Ovary (tissue), 9 donors: ENCODE measurements around the gene RUNX2. TPM values are rescaled to one million over a fixed set of nuclear protein-coding genes. Genes with fewer than 3 reads are reported as not detected.

ENCODE experiments used
- DNase-seq, 5 donors: peaks; one replicate each; pipeline ENCODE4 v3.0.0-alpha.2; 2019 to 2020
- H3K27ac ChIP-seq, 2 donors: fragments of 200-600 bp; one replicate each; pipeline versions ENCODE4 v1.5.1 to v1.8.0; 2019 to 2022
- H3K27me3 ChIP-seq: fragments of 200-600 bp; one replicate; pipeline ENCODE4 v1.8.0; 2022
- H3K36me3 ChIP-seq: fragments of 200-600 bp; sonication (generic); one replicate; pipeline ENCODE4 v1.5.1; 2019
- H3K4me1 ChIP-seq: one replicate; pipeline ENCODE4 v1.8.1; 2013; ENCODE audit warnings: mild to moderate bottlenecking, moderate library complexity; ENCODE audit not compliant: insufficient read depth
- H3K4me3 ChIP-seq: fragments of 200-600 bp; sonication (generic); one replicate; pipeline ENCODE4 v1.5.1; 2017
- H3K9me3 ChIP-seq, 2 donors: fragments of 200-600 bp in 1 of 2; sonication (generic) in 1 of 2; one replicate each; pipeline versions ENCODE4 v1.5.1 to v1.8.1; 2013 to 2019; ENCODE audit warnings: mild to moderate bottlenecking in 1 of 2, moderate library complexity in 1 of 2
- EP300 ChIP-seq: sonication (generic); formaldehyde crosslinking; IDR thresholded peaks from one replicate; pipeline ENCODE4 v1.6.1; 2017; ENCODE audit warnings: antibody characterized with exemption
- POLR2A ChIP-seq: fragments of 450-650 bp; IDR thresholded peaks from one replicate; pipeline ENCODE4 v1.6.1; 2017; ENCODE audit warnings: antibody characterized with exemption, mild to moderate bottlenecking, moderate library complexity
- WGBS, 3 donors: extraction: QIAGEN DNeasy Blood & Tissue Kit in 1 of 3; methylation state at CpG; one replicate each; pipeline versions ENCODE4 v1.1.5 to v1.1.7; 2013 to 2017; 5-methylcytosine and 5-hydroxymethylcytosine counted together
- intact Hi-C, 4 donors: fragments of 100-400 bp; cut with DNase I; formaldehyde crosslinking; loops; one replicate each; pipeline versions ENCODE4 v1.11.0 to v1.15.1; 2022 to 2023
- polyA plus RNA-seq, 2 donors: library from polyadenylated mRNA; stranded (reverse); fragments of 200-250 nt in 1 of 2; fragments of 350-450 nt in 1 of 2; fragmentation: Illumina TruSeq in 1 of 2; extraction: RNeasy Lipid Tissue Mini Kit (QIAGEN cat#74804) in 1 of 2; gene quantifications; one replicate each; pipeline ENCODE4 v1.2.3, GENCODE V29; 2013 to 2014
- total RNA-seq, 7 donors: library from RNA; depleted of rRNA in 2 of 7; stranded (reverse); fragments of >200 nt in 2 of 7; fragmentation: NEBNext Ultra II Directional in 3 of 7; extraction: Animal tissue kit (Norgen Biotek cat#: 25700) in 3 of 7; gene quantifications; one replicate each; pipeline versions ENCODE4 v1.1.0 to v1.2.4, GENCODE V29; 2016 to 2023
- TF ChIP-seq, protein P1 (sequence below), 3 donors: fragments of 450-650 bp in 2 of 3; fragments of 200-600 bp in 1 of 3; IDR thresholded peaks; one replicate each; pipeline versions ENCODE4 v1.5.1 to v1.8.0; 2016 to 2022; ENCODE audit warnings: antibody characterized with exemption in 3 of 3, mild to moderate bottlenecking in 1 of 3
- donor health status: DM: no; HTN: no; CAD: no; lungs with moderate emphysema.
- donor health status: DM: no; HTN: no; CAD: no.
- donor health status: Bipolar disorder and iron deficiency.
- donor health status: DM: yes; HTN: yes; CAD: no.
- donor health status: DM: no; HTN: no; CAD: no.
- donor health status: DM: yes; HTN: yes; CAD: no.

The RUNX2 gene
- total and polyA plus RNA-seq, 9 donors, result 1.1 to 25.2 (median 3.3) TPM

- TF ChIP-seq POLR2A, result no peak
- TF ChIP-seq, protein P1, sequence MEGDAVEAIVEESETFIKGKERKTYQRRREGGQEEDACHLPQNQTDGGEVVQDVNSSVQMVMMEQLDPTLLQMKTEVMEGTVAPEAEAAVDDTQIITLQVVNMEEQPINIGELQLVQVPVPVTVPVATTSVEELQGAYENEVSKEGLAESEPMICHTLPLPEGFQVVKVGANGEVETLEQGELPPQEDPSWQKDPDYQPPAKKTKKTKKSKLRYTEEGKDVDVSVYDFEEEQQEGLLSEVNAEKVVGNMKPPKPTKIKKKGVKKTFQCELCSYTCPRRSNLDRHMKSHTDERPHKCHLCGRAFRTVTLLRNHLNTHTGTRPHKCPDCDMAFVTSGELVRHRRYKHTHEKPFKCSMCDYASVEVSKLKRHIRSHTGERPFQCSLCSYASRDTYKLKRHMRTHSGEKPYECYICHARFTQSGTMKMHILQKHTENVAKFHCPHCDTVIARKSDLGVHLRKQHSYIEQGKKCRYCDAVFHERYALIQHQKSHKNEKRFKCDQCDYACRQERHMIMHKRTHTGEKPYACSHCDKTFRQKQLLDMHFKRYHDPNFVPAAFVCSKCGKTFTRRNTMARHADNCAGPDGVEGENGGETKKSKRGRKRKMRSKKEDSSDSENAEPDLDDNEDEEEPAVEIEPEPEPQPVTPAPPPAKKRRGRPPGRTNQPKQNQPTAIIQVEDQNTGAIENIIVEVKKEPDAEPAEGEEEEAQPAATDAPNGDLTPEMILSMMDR (IDR thresholded peaks at IDR 0.05), result no peak
- no peak for TF ChIP-seq EP300
- intact Hi-C loops, result no loop called here
- 83 to 96% (median 88%) methylated on average over 2 of the region's 2 CpGs for WGBS, 3 donors
These were observed 326.5 kb downstream of the RUNX2 start for GRCh38 chr6:45654673-45655072.

DNA sequence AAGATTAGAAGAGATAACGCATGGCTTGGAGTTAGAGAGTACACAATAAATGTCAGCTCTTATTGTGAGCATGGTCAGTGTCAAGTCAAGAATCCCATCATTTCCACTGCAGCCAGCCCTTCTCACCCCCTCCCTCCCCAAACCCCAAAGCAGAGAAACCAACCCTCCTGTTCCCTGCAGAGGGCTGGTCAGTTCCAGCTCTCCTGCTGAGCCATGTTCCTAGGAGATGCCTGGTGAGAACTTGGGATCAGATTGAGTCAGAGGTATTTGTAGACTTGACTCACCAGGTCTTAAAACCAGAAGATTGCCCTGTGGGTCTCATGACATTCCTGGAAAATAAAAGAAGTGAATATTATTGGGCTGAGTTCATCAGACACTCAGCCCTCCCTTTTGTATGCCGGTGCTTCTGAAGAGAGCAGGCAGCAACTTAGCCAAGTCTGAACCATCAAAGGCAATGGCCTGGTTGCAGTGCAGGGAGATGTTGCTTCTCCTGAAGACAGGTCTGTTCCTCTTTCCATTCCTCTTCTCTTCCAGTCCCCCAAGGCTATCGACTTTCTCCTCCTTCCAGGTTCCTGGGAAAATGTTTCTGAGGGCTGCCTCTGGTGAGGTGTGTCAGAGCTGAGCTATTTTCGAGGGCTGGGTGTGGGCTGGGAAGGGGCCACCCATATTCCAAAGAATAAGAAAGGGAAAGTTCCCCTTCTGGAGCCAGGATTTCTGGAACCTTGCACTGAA is 327.8 kb downstream of the RUNX2 start:
- H3K4me3 ChIP-seq, result no peak overlapping the region
- DNase-seq, result no peak
- no peaks in the 10 kb centered on the region for H3K27me3 ChIP-seq
- TF ChIP-seq, protein P1 (IDR thresholded peaks at IDR 0.05), result no peak
- TF ChIP-seq POLR2A (no peak), EP300 (no peak)
- H3K27ac ChIP-seq, result no peak overlapping the region
- H3K9me3 ChIP-seq, result no peaks in the 10 kb centered on the region
- no peaks in the 10 kb centered on the region for H3K4me1 ChIP-seq
- WGBS, 3 donors, result 65 to 80% (median 66%) methylated on average over 4 of the region's 4 CpGs
- intact Hi-C loops, result no loop called here
- H3K36me3 ChIP-seq, result no peaks in the 10 kb centered on the region

More at GRCh38 chr6:45654673-45655072, 326.5 kb downstream of the RUNX2 start:
- no peak for DNase-seq
- H3K36me3 ChIP-seq, result no peaks in the 10 kb centered on the region
- H3K4me3 ChIP-seq, result no peak overlapping the region
- H3K27me3 ChIP-seq, result no peaks in the 10 kb centered on the region
- no peaks in the 10 kb centered on the region for H3K9me3 ChIP-seq
- H3K27ac ChIP-seq, result no peak overlapping the region
- H3K4me1 ChIP-seq, result no peaks in the 10 kb centered on the region

GRCh38 chr6:45657226-45657625 is 329.1 kb downstream of the RUNX2 start:
- Histone ChIP-seq H3K4me1 (no peaks in the 10 kb centered on the region), H3K36me3 (no peaks in the 10 kb centered on the region), H3K27ac (no peak overlapping the region), H3K27me3 (no peaks in the 10 kb centered on the region), H3K4me3 (no peak overlapping the region), H3K9me3 (no peaks in the 10 kb centered on the region)
- TF ChIP-seq, protein P1 (IDR thresholded peaks at IDR 0.05), result no peak
- TF ChIP-seq POLR2A (no peak), EP300 (no peak)
- intact Hi-C loops, result no loop called here
- DNase-seq, result no peak

DNA sequence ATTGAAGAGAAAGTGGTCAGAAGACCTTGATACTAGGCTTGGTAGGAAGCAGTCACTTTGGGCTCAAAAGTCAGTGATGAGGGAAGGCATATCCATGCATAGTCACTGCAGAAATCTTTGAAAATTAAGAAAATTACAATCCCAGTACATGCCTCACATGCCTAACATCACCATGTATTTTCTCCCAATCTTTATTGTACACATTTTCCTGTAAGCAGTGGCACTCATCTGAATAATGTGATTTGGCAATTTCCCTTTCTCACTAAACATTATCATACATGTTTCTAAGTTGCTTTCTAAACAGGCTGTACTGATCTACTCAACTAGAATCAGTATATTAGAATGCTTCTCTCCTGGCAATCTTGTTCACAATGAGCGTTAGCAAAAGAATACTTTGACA is 330.3 kb downstream of the RUNX2 start:
- TF ChIP-seq EP300, result no peak
- TF ChIP-seq POLR2A, result no peak
- TF ChIP-seq, protein P1 (IDR thresholded peaks at IDR 0.05), result no peak
- H3K27me3 ChIP-seq, result no peaks in the 10 kb centered on the region
- no peaks in the 10 kb centered on the region for H3K36me3 ChIP-seq
- no peaks in the 10 kb centered on the region for H3K9me3 ChIP-seq
- intact Hi-C loops, result no loop called here
- no peak for DNase-seq
- WGBS, 3 donors, result 92 to 97% (median 94%) methylated on average over 1 of the region's 1 CpG
- H3K27ac ChIP-seq, result no peak overlapping the region
- no peaks in the 10 kb centered on the region for H3K4me1 ChIP-seq
- H3K4me3 ChIP-seq, result no peak overlapping the region
